ENCODE results near the gene IZUMO2. TPM values are rescaled to one million over a fixed set of nuclear protein-coding genes. Genes with fewer than 3 reads are reported as not detected.
"Not testable (repeated sequence)": the region's sequence is repeated elsewhere in the genome, so short reads cannot be mapped to it uniquely, and the experiment has no call there.

Gene IZUMO2
- total and polyA plus RNA-seq, 2 experiments from 2014 or later = not detected

DNA sequence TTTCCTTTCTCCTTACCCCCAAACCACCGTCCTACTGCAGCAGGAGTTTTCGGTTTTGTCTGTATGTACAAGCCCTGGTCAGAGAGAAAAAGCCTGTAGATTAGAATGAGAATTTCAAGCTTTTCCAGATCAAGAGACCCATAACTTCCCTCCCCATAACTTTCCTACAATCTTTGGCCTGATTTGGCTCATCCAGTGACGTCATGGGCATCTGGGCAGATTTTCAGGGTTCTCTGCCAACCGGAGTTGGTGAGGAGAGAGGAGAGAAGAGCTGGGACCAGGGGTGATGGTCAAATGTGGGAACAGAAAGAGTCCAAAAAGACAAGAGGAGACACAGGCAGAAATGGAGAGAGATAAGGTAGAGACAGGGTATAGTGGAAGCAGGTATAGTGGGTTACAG, 10.5 kb downstream of the IZUMO2 start:
- H4K20me1 ChIP-seq (ENCODE audit: insufficient read depth) = no peaks in the 10 kb centered on the region
- no peaks in the 10 kb centered on the region for H3K79me2 ChIP-seq (ENCODE audit: insufficient read depth)
- H3F3A ChIP-seq (ENCODE audit: insufficient read depth) = no peaks in the 10 kb centered on the region
- H3K27me3 ChIP-seq (replicated peaks; ENCODE audit: insufficient read depth) = no peaks in the 10 kb centered on the region
- H3K4me3 ChIP-seq = no peak overlapping the region
- no peaks in the 10 kb centered on the region for H3K36me3 ChIP-seq (ENCODE audit: low read depth)
- H2AFZ ChIP-seq = no peak overlapping the region
- H3K4me1 ChIP-seq (ENCODE audit: insufficient read depth) = no peaks in the 10 kb centered on the region
- WGBS, 2 experiments (ENCODE audit: low coverage in 1 of 2, low lambda C conversion rate in 2 of 2, missing lambda C conversion rate in 2 of 2) = 18 to 19% methylated on average over 4 of the region's 4 CpGs
- H3K9me3 ChIP-seq (ENCODE audit: low read depth) = no peaks in the 10 kb centered on the region
- H3K9ac ChIP-seq = no peak overlapping the region
- no peak overlapping the region for H3K27ac ChIP-seq
- no peak for DNase-seq
- H3K9me2 ChIP-seq (ENCODE audit: insufficient read depth) = no peaks in the 10 kb centered on the region
- in situ Hi-C loops (cut with MboI) = no loop called here
- no peak overlapping the region for H3K4me2 ChIP-seq (ENCODE audit: unreplicated experiment)
- TF ChIP-seq EZH2phosphoT487 (IDR thresholded peaks at IDR 0.05; ENCODE audit: insufficient read depth, low read depth) = no peak
- TF ChIP-seq EZH2 (IDR thresholded peaks at IDR 0.05; ENCODE audit: insufficient read depth, poor library complexity, severe bottlenecking) = no peak

DNA sequence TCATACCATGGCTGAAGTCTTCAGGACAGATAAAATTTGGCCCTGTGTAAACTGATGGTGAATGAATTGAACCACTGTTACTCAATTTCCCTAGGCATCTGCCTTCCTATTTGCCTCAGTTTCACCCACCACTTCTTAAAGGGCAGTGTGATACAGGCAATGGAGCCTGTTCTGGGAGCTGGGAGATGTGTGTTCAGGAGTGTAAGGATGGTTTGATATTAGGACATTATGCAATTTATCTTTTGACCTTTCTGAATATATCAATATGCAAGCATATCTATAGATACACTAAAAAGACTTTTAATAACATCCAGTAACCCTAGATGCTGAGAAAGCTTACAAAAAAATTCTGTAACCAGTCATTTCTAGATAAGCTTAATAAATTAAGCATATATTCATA, 14.6 kb downstream of the IZUMO2 start:
- H3K4me3 ChIP-seq = peak overlapping the region; percentile 76
- no peak overlapping the region for H3K4me2 ChIP-seq (ENCODE audit: unreplicated experiment)
- H3K9me2 ChIP-seq (ENCODE audit: insufficient read depth) = no peaks in the 10 kb centered on the region
- H3F3A ChIP-seq (ENCODE audit: insufficient read depth) = no peaks in the 10 kb centered on the region
- H3K27ac ChIP-seq = no peak overlapping the region
- peak overlapping the region; percentile 90; the same call in 1 of the 2 replicates for H2AFZ ChIP-seq
- no peaks in the 10 kb centered on the region for H3K4me1 ChIP-seq (ENCODE audit: insufficient read depth)
- no peak for DNase-seq
- in situ Hi-C loops (cut with MboI) = loop anchor here (25.0 kb wide), 1 partner anchor 211 kb away; the partner anchor contains the start of genes ATF5 and NUP62
- no peaks in the 10 kb centered on the region for H4K20me1 ChIP-seq (ENCODE audit: insufficient read depth)
- TF ChIP-seq EZH2 (IDR thresholded peaks at IDR 0.05; ENCODE audit: insufficient read depth, poor library complexity, severe bottlenecking) = no peak
- TF ChIP-seq EZH2phosphoT487 (IDR thresholded peaks at IDR 0.05; ENCODE audit: insufficient read depth, low read depth) = no peak
- no peaks in the 10 kb centered on the region for H3K36me3 ChIP-seq (ENCODE audit: low read depth)
- H3K27me3 ChIP-seq (replicated peaks; ENCODE audit: insufficient read depth) = no peaks in the 10 kb centered on the region
- H3K9me3 ChIP-seq (ENCODE audit: low read depth) = no peaks in the 10 kb centered on the region
- no peaks in the 10 kb centered on the region for H3K79me2 ChIP-seq (ENCODE audit: insufficient read depth)
- H3K9ac ChIP-seq = no peak overlapping the region

DNA sequence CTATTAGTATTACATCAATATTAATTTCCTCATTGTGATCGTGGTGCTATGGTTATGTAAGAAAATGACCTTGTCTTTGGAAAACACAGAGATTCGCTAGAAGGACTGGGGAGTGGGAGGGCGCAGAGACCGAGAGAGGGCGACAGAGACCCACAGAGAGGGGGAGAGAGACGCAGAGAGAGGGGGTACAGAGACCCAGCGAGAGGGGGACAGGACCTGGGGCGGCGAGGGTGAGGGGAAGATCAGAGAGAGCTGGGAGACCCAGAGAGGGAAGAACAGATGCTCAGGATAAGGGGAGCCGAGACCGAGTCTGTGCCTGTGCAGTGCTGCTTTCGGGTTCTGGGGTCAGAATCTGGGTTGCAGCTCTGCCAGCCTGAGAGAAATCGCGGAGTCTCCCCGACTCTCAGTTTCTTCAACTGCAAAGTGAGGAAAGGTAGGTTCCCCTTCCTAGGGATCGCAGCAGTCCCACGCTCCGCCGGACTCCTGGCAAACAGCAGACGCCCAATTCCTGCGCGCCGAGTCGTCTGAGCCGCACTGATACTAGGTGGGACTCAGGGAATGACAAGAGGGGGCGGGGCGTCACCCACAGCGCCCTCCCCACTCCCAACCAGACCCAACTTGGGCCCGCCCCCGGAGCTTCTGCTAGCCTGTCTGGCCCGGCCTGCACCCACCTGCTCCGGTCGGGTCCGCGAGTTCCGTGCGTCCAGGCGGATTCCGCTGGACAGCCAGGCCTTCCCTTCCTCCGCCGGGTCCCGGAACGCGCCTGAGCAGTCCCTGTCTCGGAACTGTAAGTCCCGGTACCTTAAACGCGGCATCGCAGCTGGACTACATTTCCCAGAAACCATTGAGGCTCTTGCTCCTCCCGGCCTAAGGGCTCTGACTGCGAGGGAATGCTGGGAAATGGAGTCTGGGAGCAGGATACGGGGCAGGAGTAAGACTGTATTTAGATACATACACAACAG, 15.3 kb downstream of the IZUMO2 start:
- H4K20me1 ChIP-seq (ENCODE audit: insufficient read depth) = no peaks in the 10 kb centered on the region
- no peaks in the 10 kb centered on the region for H3K79me2 ChIP-seq (ENCODE audit: insufficient read depth)
- peak; percentile 89 for DNase-seq
- H3F3A ChIP-seq (ENCODE audit: insufficient read depth) = no peaks in the 10 kb centered on the region
- H3K27ac ChIP-seq = no peak overlapping the region
- H3K9me2 ChIP-seq (ENCODE audit: insufficient read depth) = no peaks in the 10 kb centered on the region
- peak overlapping the region; percentile 76 for H3K4me3 ChIP-seq
- TF ChIP-seq EZH2phosphoT487 (IDR thresholded peaks at IDR 0.05; ENCODE audit: insufficient read depth, low read depth) (no peak), EZH2 (IDR thresholded peaks at IDR 0.05; ENCODE audit: insufficient read depth, poor library complexity, severe bottlenecking) (no peak)
- H3K36me3 ChIP-seq (ENCODE audit: low read depth) = no peaks in the 10 kb centered on the region
- WGBS, 2 experiments (ENCODE audit: low coverage in 1 of 2, low lambda C conversion rate in 2 of 2, missing lambda C conversion rate in 2 of 2) = 1 to 2% methylated on average over 47 to 48 of the region's 52 CpGs
- H3K27me3 ChIP-seq (replicated peaks; ENCODE audit: insufficient read depth) = no peaks in the 10 kb centered on the region
- H3K4me2 ChIP-seq (ENCODE audit: unreplicated experiment) = peak overlapping the region; percentile 70
- in situ Hi-C loops (cut with MboI) = loop anchor here (25.0 kb wide), 1 partner anchor 210 kb away; the partner anchor contains the start of genes ATF5 and NUP62
- H3K9ac ChIP-seq = peak overlapping the region; percentile 23; the same call in 1 of the 2 replicates
- no peaks in the 10 kb centered on the region for H3K4me1 ChIP-seq (ENCODE audit: insufficient read depth)
- H2AFZ ChIP-seq = peak overlapping the region; percentile 90
- H3K9me3 ChIP-seq (ENCODE audit: low read depth) = no peaks in the 10 kb centered on the region

DNA sequence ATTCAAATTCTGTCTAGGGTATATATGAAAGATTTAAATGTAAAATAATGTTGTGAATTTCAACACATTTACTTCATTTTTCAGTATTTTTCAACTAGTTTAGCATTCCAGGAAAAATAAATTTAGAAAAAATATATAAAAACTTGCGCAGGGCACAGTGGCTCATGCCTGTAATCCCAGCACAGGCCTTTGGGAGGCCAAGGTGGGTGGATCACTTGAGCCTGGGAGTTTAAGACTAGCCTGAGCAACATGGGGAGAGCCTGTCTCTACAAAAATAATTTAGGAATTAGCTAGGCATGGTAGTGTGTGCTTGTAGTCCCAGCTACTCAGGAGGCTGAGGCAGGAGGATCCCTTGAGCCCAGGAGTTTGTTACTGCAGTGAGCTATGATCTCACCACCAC, 21.2 kb downstream of the IZUMO2 start:
- not testable (repeated sequence) for H3K4me3 ChIP-seq; H3K9me2 ChIP-seq (ENCODE audit: insufficient read depth); H3K9me3 ChIP-seq (ENCODE audit: low read depth); H3F3A ChIP-seq (ENCODE audit: insufficient read depth); H3K27ac ChIP-seq; H2AFZ ChIP-seq; H3K27me3 ChIP-seq (replicated peaks; ENCODE audit: insufficient read depth); H4K20me1 ChIP-seq (ENCODE audit: insufficient read depth); H3K9ac ChIP-seq; H3K4me2 ChIP-seq (ENCODE audit: unreplicated experiment); H3K4me1 ChIP-seq (ENCODE audit: insufficient read depth); H3K79me2 ChIP-seq (ENCODE audit: insufficient read depth); H3K36me3 ChIP-seq (ENCODE audit: low read depth)
- in situ Hi-C loops (cut with MboI) = loop anchor here (25.0 kb wide), 1 partner anchor 205 kb away; the partner anchor contains the start of genes ATF5 and NUP62
- DNase-seq = peak; percentile 11
- 80 to 86% methylated on average over 1 of the region's 1 CpG for WGBS, 2 experiments (ENCODE audit: low coverage in 1 of 2, low lambda C conversion rate in 2 of 2, missing lambda C conversion rate in 2 of 2)

DNA sequence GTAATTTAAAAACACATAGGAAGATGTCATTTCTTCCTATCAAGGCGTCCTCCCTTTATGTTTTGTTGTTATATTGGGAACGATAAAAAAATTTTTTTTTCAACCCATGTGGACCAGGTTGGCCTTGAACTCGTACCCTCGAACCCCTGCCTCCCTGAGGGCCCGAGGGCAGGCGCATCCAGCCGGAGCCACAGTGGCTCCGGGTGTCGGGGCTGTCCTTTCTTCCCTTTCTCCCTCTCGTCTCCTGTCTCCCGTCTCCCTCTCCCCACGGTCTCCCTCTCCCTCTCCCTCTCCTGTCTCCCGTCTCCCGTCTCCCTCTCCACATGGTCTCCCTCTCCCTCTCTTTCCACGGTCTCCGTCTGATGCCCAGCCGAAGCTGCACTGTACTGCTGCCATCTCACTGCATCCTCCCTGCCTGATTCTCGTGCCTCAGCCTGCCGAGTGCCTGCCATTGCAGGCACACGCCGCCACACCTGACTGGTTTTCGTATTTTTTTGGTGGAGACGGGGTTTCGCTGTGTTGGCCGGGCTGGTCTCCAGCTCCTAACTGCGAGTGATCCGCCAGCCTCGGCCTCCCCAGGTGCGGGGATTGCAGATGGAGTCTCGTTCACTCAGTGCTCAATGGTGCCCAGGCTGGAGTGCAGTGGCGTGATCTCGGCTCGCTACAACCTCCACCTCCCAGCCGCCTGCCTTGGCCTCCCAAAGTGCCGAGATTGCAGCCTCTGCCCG, 22.8 kb downstream of the IZUMO2 start:
- in situ Hi-C loops (cut with MboI) = loop anchor here (25.0 kb wide), 1 partner anchor 203 kb away; the partner anchor contains the start of genes ATF5 and NUP62
- not testable (repeated sequence) for H4K20me1 ChIP-seq (ENCODE audit: insufficient read depth)

DNA sequence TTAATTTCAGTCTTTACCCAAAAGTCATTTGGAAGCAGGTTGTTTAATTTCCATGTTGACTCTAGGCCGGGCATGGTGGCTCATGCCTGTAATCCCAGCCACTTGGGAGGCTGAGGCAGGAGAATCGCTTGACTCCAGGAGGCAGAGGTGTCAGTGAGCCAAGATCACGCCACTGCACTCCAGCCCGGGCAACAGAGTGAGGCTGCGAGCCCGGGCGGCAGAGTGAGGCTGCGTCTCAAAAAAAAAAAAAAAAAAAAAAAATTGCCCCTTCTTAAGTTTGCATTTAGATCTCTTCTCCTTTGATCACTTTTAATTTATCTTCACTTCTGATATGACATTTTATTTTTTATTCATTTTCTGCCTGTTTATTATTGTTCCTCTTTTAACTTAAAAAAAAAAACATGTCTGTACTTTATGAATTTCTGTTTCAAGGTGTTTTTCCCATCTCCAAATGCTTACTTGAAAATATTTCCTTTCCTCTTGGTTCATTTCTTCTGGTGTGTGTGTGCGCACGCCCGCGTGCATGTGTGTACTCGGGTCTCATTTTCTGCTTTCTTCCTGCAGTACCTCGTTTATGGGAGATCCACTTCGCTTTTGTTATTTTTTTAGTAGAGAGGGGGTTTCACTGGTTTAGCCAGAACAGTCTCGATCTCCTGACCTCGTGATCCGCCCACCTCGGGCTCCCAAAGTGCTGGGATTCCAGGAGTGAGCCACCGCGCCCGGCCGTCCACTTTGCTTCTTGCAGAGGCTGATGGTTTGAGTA, 26.3 kb downstream of the IZUMO2 start:
- not testable (repeated sequence) for H3K9me3 ChIP-seq (ENCODE audit: low read depth); H3F3A ChIP-seq (ENCODE audit: insufficient read depth); H3K9me2 ChIP-seq (ENCODE audit: insufficient read depth); H3K27ac ChIP-seq; H3K79me2 ChIP-seq (ENCODE audit: insufficient read depth); H3K36me3 ChIP-seq (ENCODE audit: low read depth); H3K4me1 ChIP-seq (ENCODE audit: insufficient read depth); DNase-seq; H4K20me1 ChIP-seq (ENCODE audit: insufficient read depth); H3K9ac ChIP-seq
- H3K4me3 ChIP-seq = peak overlapping the region; percentile 34
- H2AFZ ChIP-seq = peak overlapping the region; percentile 47
- peak overlapping the region; percentile 37 for H3K4me2 ChIP-seq (ENCODE audit: unreplicated experiment)
- 39 to 47% methylated on average over 19 to 22 of the region's 23 CpGs for WGBS, 2 experiments (ENCODE audit: low coverage in 1 of 2, low lambda C conversion rate in 2 of 2, missing lambda C conversion rate in 2 of 2)
- in situ Hi-C loops (cut with MboI) = loop anchor here (25.0 kb wide), 1 partner anchor 199 kb away; the partner anchor contains the start of genes ATF5 and NUP62
- peaks cover 14% of the 10 kb centered on the region; the same call in 1 of the 2 replicates for H3K27me3 ChIP-seq (replicated peaks; ENCODE audit: insufficient read depth)

More for the DNA sequence above, 22.8 kb downstream of the IZUMO2 start:
- 73 to 77% methylated on average over 14 to 32 of the region's 36 CpGs for WGBS, 2 experiments (ENCODE audit: low coverage in 1 of 2, low lambda C conversion rate in 2 of 2, missing lambda C conversion rate in 2 of 2)
- H3F3A ChIP-seq (ENCODE audit: insufficient read depth); H3K79me2 ChIP-seq (ENCODE audit: insufficient read depth); H3K9me3 ChIP-seq (ENCODE audit: low read depth); H3K9me2 ChIP-seq (ENCODE audit: insufficient read depth); H3K4me3 ChIP-seq; H3K4me2 ChIP-seq (ENCODE audit: unreplicated experiment); H2AFZ ChIP-seq; H3K4me1 ChIP-seq (ENCODE audit: insufficient read depth); H3K27ac ChIP-seq; H3K36me3 ChIP-seq (ENCODE audit: low read depth); H3K9ac ChIP-seq; DNase-seq: not testable (repeated sequence)
- peaks cover 10% of the 10 kb centered on the region; the same call in 1 of the 2 replicates for H3K27me3 ChIP-seq (replicated peaks; ENCODE audit: insufficient read depth)
